ENCODE data around the gene TNFRSF12A.

TNFRSF12A gene

GRCh38 chr16:3020247-3020603, at the start of gene TNFRSF12A:
Gene TNFRSF12A (plus strand): TSS chr16:3020368. CDS start chr16:3020398, 30 bp downstream.
- peaks cover 9% of the 10 kb centered on the region for H3K27me3 Mint-ChIP-seq (ENCODE audit: low read depth)
- peaks cover 3% of the 10 kb centered on the region for H3K36me3 Mint-ChIP-seq (ENCODE audit: low read depth)
- H3K27ac Mint-ChIP-seq = peak within 1 kb of the TSS; percentile 91
- no peaks in the 10 kb centered on the region for H3K9me3 Mint-ChIP-seq
- H3K4me3 Mint-ChIP-seq = peak within 1 kb of the TSS; percentile 87
- peaks cover 36% of the 10 kb centered on the region for H3K4me1 Mint-ChIP-seq (ENCODE audit: low read depth)

GRCh38 chr16:2970563-2970962, 49.6 kb upstream of the TNFRSF12A start:
- peak overlapping the region; percentile 52 for H3K27ac Mint-ChIP-seq
- H3K27me3 Mint-ChIP-seq (ENCODE audit: low read depth) = peaks cover 20% of the 10 kb centered on the region
- no peaks in the 10 kb centered on the region for H3K9me3 Mint-ChIP-seq
- H3K4me1 Mint-ChIP-seq (ENCODE audit: low read depth) = peaks cover 19% of the 10 kb centered on the region
- peak overlapping the region; percentile 67 for H3K4me3 Mint-ChIP-seq
- H3K36me3 Mint-ChIP-seq (ENCODE audit: low read depth) = peaks cover 4% of the 10 kb centered on the region

- peaks cover 13% of the 10 kb centered on the region for H3K27me3 Mint-ChIP-seq (ENCODE audit: low read depth)
- peak overlapping the region; percentile 67 for H3K4me3 Mint-ChIP-seq
- H3K4me1 Mint-ChIP-seq (ENCODE audit: low read depth) = peaks cover 19% of the 10 kb centered on the region
- no peaks in the 10 kb centered on the region for H3K9me3 Mint-ChIP-seq
- peaks cover 4% of the 10 kb centered on the region for H3K36me3 Mint-ChIP-seq (ENCODE audit: low read depth)
- peak overlapping the region; percentile 52 for H3K27ac Mint-ChIP-seq
Measured at GRCh38 chr16:2971134-2971984, 48.8 kb upstream of the TNFRSF12A start.

DNA sequence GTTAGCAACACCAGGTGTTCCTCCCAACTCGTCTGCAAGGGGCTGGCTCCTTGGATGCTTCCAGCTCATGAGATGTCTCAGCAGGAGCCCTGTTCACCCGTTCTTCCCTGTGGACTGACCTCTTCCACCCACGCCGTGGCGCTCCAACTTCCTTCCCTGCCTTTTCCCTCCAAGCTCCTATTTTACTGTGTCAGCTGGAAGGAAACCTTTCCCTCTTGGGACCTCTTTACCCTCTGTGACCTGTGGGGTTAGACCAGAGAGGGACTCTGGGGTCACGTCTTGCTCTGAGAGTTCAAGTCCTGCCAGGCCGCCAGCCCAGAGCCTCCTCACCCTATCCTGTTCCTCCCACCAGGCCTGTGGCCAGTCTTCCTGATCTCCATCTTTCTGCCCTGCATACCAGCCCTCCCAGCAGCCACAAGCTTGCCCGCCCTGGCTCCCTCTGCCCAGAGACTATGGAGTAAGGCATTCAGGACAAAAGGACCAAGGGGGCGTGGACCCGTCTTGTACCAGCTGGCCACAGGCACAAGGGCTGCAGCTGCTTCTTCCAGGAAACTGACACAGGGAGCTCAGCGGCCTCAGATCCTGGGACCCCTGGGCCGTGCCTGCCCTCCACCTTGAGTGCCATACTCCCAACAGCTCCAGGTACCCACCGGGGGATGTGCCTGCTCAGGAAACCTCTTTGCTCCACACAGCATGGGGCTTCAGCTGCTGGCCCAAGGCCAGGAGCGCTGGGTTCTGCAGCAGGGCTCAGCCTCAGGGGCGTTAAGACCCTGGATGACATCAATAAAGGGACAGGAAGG, 48.0 kb upstream of the TNFRSF12A start:
- H3K36me3 Mint-ChIP-seq (ENCODE audit: low read depth) = peaks cover 4% of the 10 kb centered on the region
- peaks cover 13% of the 10 kb centered on the region for H3K27me3 Mint-ChIP-seq (ENCODE audit: low read depth)
- H3K27ac Mint-ChIP-seq = no peak overlapping the region
- H3K4me3 Mint-ChIP-seq = peak overlapping the region; percentile 58
- H3K9me3 Mint-ChIP-seq = no peaks in the 10 kb centered on the region
- peaks cover 19% of the 10 kb centered on the region for H3K4me1 Mint-ChIP-seq (ENCODE audit: low read depth)

- Mint-ChIP-seq H3K4me3 (no peak overlapping the region), H3K9me3 (no peaks in the 10 kb centered on the region), H3K4me1 (ENCODE audit: low read depth) (peaks cover 21% of the 10 kb centered on the region), H3K27ac (no peak overlapping the region), H3K27me3 (ENCODE audit: low read depth) (peaks cover 7% of the 10 kb centered on the region), H3K36me3 (ENCODE audit: low read depth) (peaks cover 4% of the 10 kb centered on the region)
Measured at GRCh38 chr16:2973093-2973492, 47.1 kb upstream of the TNFRSF12A start.

DNA sequence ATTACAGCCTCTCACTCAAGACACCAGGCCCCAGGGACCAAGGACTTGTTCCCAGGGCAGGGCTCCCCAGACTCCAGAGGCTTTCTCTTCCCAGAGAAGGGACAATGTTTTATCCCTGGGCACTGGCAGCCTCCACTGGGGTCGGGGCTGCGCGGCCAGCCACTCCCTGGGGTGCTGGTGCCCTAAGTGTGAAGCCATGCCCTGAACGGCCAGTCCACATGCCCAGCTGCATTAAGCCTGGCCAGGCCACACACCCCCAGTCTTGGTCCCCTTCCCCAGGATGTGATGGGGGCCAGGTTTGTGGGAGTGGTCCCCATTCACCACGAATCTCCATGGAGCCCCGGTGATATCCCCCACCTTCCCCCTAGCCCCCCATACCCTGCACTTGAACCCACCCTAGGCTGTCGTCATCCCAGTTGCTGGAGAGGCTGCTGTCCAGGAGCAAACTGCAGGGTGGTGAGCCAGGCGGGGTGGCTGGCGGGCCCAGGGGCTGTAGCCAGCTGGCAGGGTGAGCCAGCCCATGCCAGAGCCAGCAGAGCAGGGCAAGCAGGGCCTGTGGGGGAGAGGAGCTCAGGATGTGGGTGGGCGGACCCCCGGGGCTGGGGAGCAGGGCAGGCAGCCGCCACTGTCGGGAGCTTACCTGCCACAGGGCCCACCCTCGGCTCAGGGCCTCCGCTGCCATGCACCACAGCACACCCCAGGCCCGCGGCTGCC, 46.4 kb upstream of the TNFRSF12A start:
- H3K36me3 Mint-ChIP-seq (ENCODE audit: low read depth) = peaks cover 4% of the 10 kb centered on the region

DNA sequence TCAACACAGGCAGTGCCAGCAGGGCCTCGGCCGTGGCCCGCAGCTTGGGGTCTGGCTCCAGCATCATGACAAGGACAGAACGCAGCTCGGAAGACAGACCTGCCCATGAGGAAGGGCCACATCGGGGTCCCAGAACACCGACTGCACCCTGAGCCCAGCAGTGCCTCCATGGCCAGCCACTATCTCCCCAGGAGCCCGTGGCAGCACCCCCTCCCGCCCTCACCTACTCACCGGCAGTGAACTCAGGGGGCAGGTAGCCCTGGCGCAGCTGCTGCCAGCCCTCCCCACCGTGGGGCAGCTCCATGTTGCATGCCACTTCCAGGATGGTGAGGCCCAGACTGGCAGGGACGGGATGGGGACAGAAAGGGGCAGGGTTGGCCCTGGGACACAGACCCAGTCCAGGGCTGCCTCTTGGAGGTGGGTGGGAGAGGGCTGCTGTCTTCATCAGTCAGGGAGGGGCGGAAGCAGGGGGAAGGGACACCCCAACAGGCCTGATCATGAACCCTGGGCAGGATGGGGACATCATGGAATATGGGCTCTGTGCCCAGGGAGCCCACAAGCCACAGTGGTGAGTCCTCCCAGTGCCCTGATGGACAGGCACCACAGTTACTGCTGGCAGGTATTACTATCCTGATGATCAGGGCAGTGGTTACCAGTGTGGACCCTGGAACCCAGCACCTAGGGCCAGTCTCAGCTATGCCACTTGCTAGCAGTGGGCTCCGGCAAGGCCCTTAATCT, 45.7 kb upstream of the TNFRSF12A start:
- Mint-ChIP-seq H3K4me3 (no peak overlapping the region), H3K27me3 (ENCODE audit: low read depth) (no peaks in the 10 kb centered on the region), H3K4me1 (ENCODE audit: low read depth) (peaks cover 14% of the 10 kb centered on the region), H3K9me3 (no peaks in the 10 kb centered on the region), H3K36me3 (ENCODE audit: low read depth) (peaks cover 4% of the 10 kb centered on the region), H3K27ac (no peak overlapping the region)

More for the DNA sequence above, 46.4 kb upstream of the TNFRSF12A start:
- peaks cover under 1% of the 10 kb centered on the region for H3K27me3 Mint-ChIP-seq (ENCODE audit: low read depth)
- no peak overlapping the region for H3K4me3 Mint-ChIP-seq
- H3K9me3 Mint-ChIP-seq = no peaks in the 10 kb centered on the region
- no peak overlapping the region for H3K27ac Mint-ChIP-seq
- peaks cover 16% of the 10 kb centered on the region for H3K4me1 Mint-ChIP-seq (ENCODE audit: low read depth)

GRCh38 chr16:2975161-2975795, 44.9 kb upstream of the TNFRSF12A start:
- peaks cover 4% of the 10 kb centered on the region for H3K36me3 Mint-ChIP-seq (ENCODE audit: low read depth)
- H3K27ac Mint-ChIP-seq = no peak overlapping the region
- H3K27me3 Mint-ChIP-seq (ENCODE audit: low read depth) = no peaks in the 10 kb centered on the region
- no peaks in the 10 kb centered on the region for H3K9me3 Mint-ChIP-seq
- peaks cover 14% of the 10 kb centered on the region for H3K4me1 Mint-ChIP-seq (ENCODE audit: low read depth)
- H3K4me3 Mint-ChIP-seq = no peak overlapping the region

DNA sequence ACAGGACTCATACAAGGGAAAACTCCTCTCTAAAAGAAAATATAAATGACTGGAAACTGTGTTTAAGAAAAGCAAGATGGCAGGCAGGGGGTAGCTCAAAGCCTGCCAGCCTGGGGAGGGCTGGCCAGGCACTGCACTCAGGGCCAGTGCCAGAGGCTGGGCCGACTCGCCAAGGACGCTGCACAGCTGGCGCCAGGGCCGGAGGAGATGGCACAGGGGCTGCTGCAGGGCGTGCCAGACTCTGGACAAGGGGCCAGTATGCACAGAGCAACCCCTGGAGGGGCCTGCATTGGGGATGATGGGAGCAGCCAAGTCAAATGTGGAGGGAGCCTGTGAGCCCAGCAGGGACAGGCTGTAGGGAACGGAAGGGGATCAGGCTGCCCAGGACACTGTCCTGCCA, 44.0 kb upstream of the TNFRSF12A start:
- Mint-ChIP-seq H3K27me3 (ENCODE audit: low read depth) (no peaks in the 10 kb centered on the region), H3K4me3 (no peak overlapping the region), H3K27ac (no peak overlapping the region), H3K36me3 (ENCODE audit: low read depth) (peaks cover 4% of the 10 kb centered on the region), H3K9me3 (no peaks in the 10 kb centered on the region), H3K4me1 (ENCODE audit: low read depth) (peaks cover 8% of the 10 kb centered on the region)

GRCh38 chr16:2976673-2977072, 43.5 kb upstream of the TNFRSF12A start:
- no peak overlapping the region for H3K27ac Mint-ChIP-seq
- H3K27me3 Mint-ChIP-seq (ENCODE audit: low read depth) = no peaks in the 10 kb centered on the region
- H3K9me3 Mint-ChIP-seq = no peaks in the 10 kb centered on the region
- H3K4me3 Mint-ChIP-seq = no peak overlapping the region
- peaks cover 4% of the 10 kb centered on the region for H3K36me3 Mint-ChIP-seq (ENCODE audit: low read depth)
- peaks cover 9% of the 10 kb centered on the region for H3K4me1 Mint-ChIP-seq (ENCODE audit: low read depth)

GRCh38 chr16:2977440-2977839, 42.7 kb upstream of the TNFRSF12A start:
- Mint-ChIP-seq H3K27me3 (ENCODE audit: low read depth) (peaks cover 3% of the 10 kb centered on the region), H3K4me1 (ENCODE audit: low read depth) (peaks cover 9% of the 10 kb centered on the region), H3K4me3 (no peak overlapping the region), H3K9me3 (no peaks in the 10 kb centered on the region), H3K27ac (no peak overlapping the region), H3K36me3 (ENCODE audit: low read depth) (peaks cover 1% of the 10 kb centered on the region)

DNA sequence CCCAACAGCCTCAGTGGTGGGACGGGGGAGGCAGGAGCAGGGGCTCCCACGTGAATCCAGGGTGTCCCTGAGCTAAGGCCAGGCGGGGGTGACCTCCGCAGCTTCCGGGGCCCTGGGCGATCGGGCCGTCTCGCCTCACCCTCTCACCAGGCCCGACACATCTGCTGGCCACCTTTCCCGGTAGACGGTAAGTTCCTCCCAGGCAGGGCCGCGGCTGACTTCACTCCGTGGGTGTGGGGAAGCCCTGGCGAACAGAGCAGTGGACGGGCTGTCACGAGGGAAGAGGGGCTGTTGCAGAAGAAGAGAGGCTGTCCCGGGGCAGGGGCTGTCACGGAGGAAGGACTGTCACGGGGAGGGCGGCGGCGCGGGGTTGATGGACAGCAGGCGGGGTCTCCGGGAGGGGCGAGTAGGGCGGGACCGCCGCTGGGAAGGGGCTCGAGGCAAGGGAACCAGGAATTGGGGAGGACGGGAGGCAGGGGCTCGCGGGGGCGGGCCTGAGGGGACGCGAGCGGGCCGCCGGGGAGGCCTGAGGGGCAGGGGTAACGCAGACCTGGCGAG, 40.4 kb upstream of the TNFRSF12A start:
- peaks cover 1% of the 10 kb centered on the region for H3K36me3 Mint-ChIP-seq (ENCODE audit: low read depth)
- H3K4me3 Mint-ChIP-seq = peak overlapping the region; percentile 91
- peaks cover 12% of the 10 kb centered on the region for H3K4me1 Mint-ChIP-seq (ENCODE audit: low read depth)
- H3K27ac Mint-ChIP-seq = peak overlapping the region; percentile 79
- H3K27me3 Mint-ChIP-seq (ENCODE audit: low read depth) = peaks cover 7% of the 10 kb centered on the region
- no peaks in the 10 kb centered on the region for H3K9me3 Mint-ChIP-seq
